Measurements from ENCODE around the gene SOBP. TPM values are rescaled to one million over a fixed set of nuclear protein-coding genes. Genes with fewer than 3 reads are reported as not detected.

SOBP gene
- total and polyA plus RNA-seq, 2 experiments from 2014 or later, result 1.5 to 3.0 TPM

DNA sequence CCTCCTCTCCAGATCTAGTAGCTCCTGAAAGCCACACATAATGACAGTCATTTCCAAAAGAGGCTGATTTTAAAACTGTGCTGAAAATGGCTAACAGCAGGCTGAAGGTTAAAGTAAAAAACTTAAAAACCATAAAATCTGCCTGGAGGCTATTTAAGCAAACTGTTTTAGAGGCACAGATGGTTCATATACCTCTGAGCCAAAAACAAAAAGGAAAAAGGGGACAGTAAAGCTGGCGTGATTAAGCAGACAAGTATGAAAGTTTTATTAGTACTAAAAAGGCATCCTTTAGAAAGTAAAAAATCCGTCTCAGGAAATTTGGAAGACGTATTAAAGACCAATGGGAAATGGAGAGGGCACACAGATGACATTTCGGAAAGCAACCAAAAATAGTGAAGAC lies 55.8 kb downstream of the SOBP start:
- no peaks in the 10 kb centered on the region for H3K9me3 Mint-ChIP-seq
- no peak overlapping the region for H3K4me3 Mint-ChIP-seq
- no peaks in the 10 kb centered on the region for H3K9me2 ChIP-seq (ENCODE audit: insufficient read depth)
- H3K27me3 ChIP-seq (ENCODE audit: insufficient read depth), result no peaks in the 10 kb centered on the region
- H3K36me3 ChIP-seq (ENCODE audit: insufficient read depth), result no peaks in the 10 kb centered on the region
- DNase-seq (ENCODE audit: low spot score) (no peak), ATAC-seq (no peak)
- no peak overlapping the region for H3K4me2 ChIP-seq
- H2AFZ ChIP-seq, result no peak overlapping the region
- no peak overlapping the region for H3K27ac ChIP-seq (ENCODE audit: low read depth)
- TF ChIP-seq, protein P1, sequence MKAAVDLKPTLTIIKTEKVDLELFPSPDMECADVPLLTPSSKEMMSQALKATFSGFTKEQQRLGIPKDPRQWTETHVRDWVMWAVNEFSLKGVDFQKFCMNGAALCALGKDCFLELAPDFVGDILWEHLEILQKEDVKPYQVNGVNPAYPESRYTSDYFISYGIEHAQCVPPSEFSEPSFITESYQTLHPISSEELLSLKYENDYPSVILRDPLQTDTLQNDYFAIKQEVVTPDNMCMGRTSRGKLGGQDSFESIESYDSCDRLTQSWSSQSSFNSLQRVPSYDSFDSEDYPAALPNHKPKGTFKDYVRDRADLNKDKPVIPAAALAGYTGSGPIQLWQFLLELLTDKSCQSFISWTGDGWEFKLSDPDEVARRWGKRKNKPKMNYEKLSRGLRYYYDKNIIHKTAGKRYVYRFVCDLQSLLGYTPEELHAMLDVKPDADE (IDR thresholded peaks at IDR 0.05), result no peak
- no peak overlapping the region for H3K4me3 ChIP-seq
- peaks cover 17% of the 10 kb centered on the region for H3K4me1 Mint-ChIP-seq
- H3F3A ChIP-seq (replicated peaks; ENCODE audit: low read depth), result no peaks in the 10 kb centered on the region
- no peaks in the 10 kb centered on the region for H3K79me2 ChIP-seq (replicated peaks; ENCODE audit: insufficient read depth)
- no peaks in the 10 kb centered on the region for H3K4me1 ChIP-seq (ENCODE audit: insufficient read depth)
- no peak overlapping the region for H3K27ac Mint-ChIP-seq
- H4K20me1 ChIP-seq (replicated peaks; ENCODE audit: insufficient read depth), result no peaks in the 10 kb centered on the region
- H3K36me3 Mint-ChIP-seq (ENCODE audit: low read depth), result no peaks in the 10 kb centered on the region
- H3K27me3 Mint-ChIP-seq (ENCODE audit: insufficient read depth, low read depth, poor library complexity), result no peaks in the 10 kb centered on the region

DNA sequence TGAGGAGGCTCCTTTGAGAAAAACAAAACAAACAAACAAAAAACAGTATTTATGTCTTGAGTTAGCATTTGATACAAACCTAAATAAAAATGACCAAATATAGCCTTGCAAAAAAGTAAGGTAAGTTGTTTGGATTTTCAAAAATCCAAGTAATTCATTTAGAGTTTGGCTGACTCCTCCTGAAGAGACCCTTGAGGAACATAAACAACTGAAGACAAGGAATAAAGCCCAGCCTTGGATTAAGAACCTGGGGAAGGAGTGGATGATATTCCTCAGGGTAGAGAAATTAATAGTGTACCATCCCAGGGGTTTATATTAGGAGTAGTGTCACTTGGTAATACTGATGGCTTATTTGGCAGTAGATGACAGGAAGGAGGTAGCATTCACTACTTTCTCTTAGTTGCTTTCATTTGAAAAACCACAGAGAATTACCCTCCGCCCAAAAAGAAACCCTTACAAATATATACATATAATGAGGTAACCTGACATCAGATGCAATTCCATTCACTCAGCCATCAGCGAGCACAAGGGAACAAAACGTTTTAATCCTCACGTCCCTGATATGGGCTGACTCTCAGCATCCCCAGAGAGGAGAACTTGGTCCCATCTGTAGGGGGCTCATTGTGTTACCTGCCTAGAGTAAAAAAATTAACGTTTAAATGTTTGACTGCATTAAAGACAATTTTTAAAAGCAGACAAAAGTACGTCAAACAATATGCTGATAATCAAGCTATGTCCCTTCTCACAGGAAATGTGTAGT lies 57.0 kb downstream of the SOBP start:
- Histone ChIP-seq H3K4me2 (no peak overlapping the region), H2AFZ (no peak overlapping the region), H3K79me2 (replicated peaks; ENCODE audit: insufficient read depth) (no peaks in the 10 kb centered on the region), H3K4me3 (no peak overlapping the region), H3K27ac (ENCODE audit: low read depth) (0 out of 2 replicates have a peak overlapping the region, but pooled peaks have one; percentile 14), H3K4me1 (ENCODE audit: insufficient read depth) (no peaks in the 10 kb centered on the region), H3K9me2 (ENCODE audit: insufficient read depth) (no peaks in the 10 kb centered on the region), H3F3A (replicated peaks; ENCODE audit: low read depth) (no peaks in the 10 kb centered on the region), H3K36me3 (ENCODE audit: insufficient read depth) (no peaks in the 10 kb centered on the region), H3K27me3 (ENCODE audit: insufficient read depth) (no peaks in the 10 kb centered on the region), H4K20me1 (replicated peaks; ENCODE audit: insufficient read depth) (no peaks in the 10 kb centered on the region)
- DNase-seq (ENCODE audit: low spot score) (no peak), ATAC-seq (no peak; the same call in 2 of the 3 replicates)
- H3K4me3 Mint-ChIP-seq, result no peak overlapping the region
- TF ChIP-seq, protein P1 (IDR thresholded peaks at IDR 0.05), result no peak
- TF ChIP-seq EZH2 (IDR thresholded peaks at IDR 0.05; ENCODE audit: low read depth, unreplicated experiment) (no peak), EZH2phosphoT487 (IDR thresholded peaks at IDR 0.05; ENCODE audit: unreplicated experiment) (no peak)
- H3K9me3 Mint-ChIP-seq, result no peaks in the 10 kb centered on the region
- no peaks in the 10 kb centered on the region for H3K27me3 Mint-ChIP-seq (ENCODE audit: insufficient read depth, low read depth, poor library complexity)
- H3K36me3 Mint-ChIP-seq (ENCODE audit: low read depth), result no peaks in the 10 kb centered on the region
- no peak overlapping the region for H3K27ac Mint-ChIP-seq
- peaks cover 17% of the 10 kb centered on the region for H3K4me1 Mint-ChIP-seq

DNA sequence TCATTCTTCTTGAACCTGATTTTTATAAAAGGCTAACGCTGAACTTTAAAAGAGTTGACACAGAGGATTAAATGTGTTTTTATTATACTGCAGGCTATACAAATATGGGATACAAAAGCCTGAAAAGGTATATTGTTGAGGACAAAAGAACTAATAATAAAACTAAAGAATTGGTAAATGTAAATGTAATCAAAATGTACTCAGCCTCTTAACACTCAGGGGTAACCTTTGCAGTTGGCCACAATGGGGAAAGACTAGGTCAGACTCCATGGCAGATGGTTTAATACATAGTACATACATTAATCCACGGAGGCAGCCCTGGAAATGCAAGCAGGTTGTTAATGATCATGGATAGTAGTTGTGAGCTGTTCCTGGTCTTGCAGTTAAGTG lies 57.5 kb downstream of the SOBP start:
- Histone ChIP-seq H3K27me3 (ENCODE audit: insufficient read depth) (no peaks in the 10 kb centered on the region), H2AFZ (no peak overlapping the region), H4K20me1 (replicated peaks; ENCODE audit: insufficient read depth) (no peaks in the 10 kb centered on the region), H3K79me2 (replicated peaks; ENCODE audit: insufficient read depth) (no peaks in the 10 kb centered on the region), H3K27ac (ENCODE audit: low read depth) (no peak overlapping the region), H3F3A (replicated peaks; ENCODE audit: low read depth) (no peaks in the 10 kb centered on the region), H3K36me3 (ENCODE audit: insufficient read depth) (no peaks in the 10 kb centered on the region; the same call in 1 of the 2 replicates), H3K9me2 (ENCODE audit: insufficient read depth) (0 out of 2 replicates have a peak, but pooled peaks cover 3% of the 10 kb centered on the region), H3K4me3 (no peak overlapping the region), H3K4me2 (no peak overlapping the region), H3K4me1 (ENCODE audit: insufficient read depth) (no peaks in the 10 kb centered on the region)
- H3K4me1 Mint-ChIP-seq, result peaks cover 12% of the 10 kb centered on the region
- no peak for TF ChIP-seq STAT1 (IDR thresholded peaks at IDR 0.05; ENCODE audit: unreplicated experiment)
- DNase-seq (ENCODE audit: low spot score) (no peak), ATAC-seq (no peak)
- no peak overlapping the region for H3K27ac Mint-ChIP-seq
- H3K36me3 Mint-ChIP-seq (ENCODE audit: low read depth), result no peaks in the 10 kb centered on the region
- no peaks in the 10 kb centered on the region for H3K27me3 Mint-ChIP-seq (ENCODE audit: insufficient read depth, low read depth, poor library complexity)
- no peaks in the 10 kb centered on the region for H3K9me3 Mint-ChIP-seq
- H3K4me3 Mint-ChIP-seq, result no peak overlapping the region
